Activated CD4-positive, alpha-beta T cell treated with anti-CD3 and anti-CD28 coated beads, Interleukin-2, amount 10 ng/mL, durations not matched to agents 24 days and 14 days (primary cell): ENCODE data around the gene OPRM1. TPM values are rescaled to one million over a fixed set of nuclear protein-coding genes. Genes with fewer than 3 reads are reported as not detected.
"Not testable (repeated sequence)": the region's sequence is repeated elsewhere in the genome, so short reads cannot be mapped to it uniquely, and the experiment has no call there.

ENCODE experiments used
- DNase-seq: peaks from one replicate; pipeline ENCODE4 v3.0.0; 2022
- H3K27ac Mint-ChIP-seq: one replicate; pipeline ENCODE4 v1.8.0; 2022; ENCODE audit warnings: mild to moderate bottlenecking, mixed read lengths
- H3K27me3 Mint-ChIP-seq: one replicate; pipeline ENCODE4 v1.8.0; 2022; ENCODE audit warnings: mixed read lengths
- H3K36me3 Mint-ChIP-seq: one replicate; pipeline ENCODE4 v1.8.0; 2022; ENCODE audit warnings: low read depth, mild to moderate bottlenecking, mixed read lengths
- H3K4me1 Mint-ChIP-seq: one replicate; pipeline ENCODE4 v1.8.0; 2021; ENCODE audit warnings: mixed read lengths
- H3K4me3 Mint-ChIP-seq: one replicate; pipeline ENCODE4 v1.8.0; 2022; ENCODE audit warnings: mild to moderate bottlenecking, moderate library complexity, mixed read lengths
- H3K9me3 Mint-ChIP-seq: one replicate; pipeline ENCODE4 v1.8.0; 2021; ENCODE audit warnings: mixed read lengths
- intact Hi-C: fragments of 100-400 bp; cut with micrococcal nuclease; formaldehyde crosslinking; loops from one replicate; pipeline ENCODE4 v1.15.1; 2023
- total RNA-seq: library from RNA; stranded (reverse); gene quantifications from 2 replicates; pipeline ENCODE4 v1.2.3, GENCODE V29; 2022

Gene OPRM1
- total RNA-seq, 1 donor from 2014 or later, result not detected

DNA sequence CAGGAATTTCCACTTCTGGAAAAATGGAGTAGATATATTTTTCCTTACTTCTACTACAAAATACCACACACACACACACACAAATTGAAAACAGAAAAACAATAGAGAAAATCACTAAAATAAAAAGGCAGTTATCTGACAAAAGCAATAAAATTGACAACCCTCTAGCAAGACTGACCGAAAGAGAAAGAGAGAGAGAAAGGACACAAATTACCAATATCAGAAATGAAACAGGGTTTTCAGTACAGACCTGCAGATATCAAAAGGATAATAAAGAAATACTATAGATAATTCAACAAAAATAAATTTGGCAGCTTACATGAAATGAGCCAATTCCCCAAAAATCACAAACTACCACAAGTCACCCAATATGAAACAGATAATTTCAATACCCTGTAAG is 104.7 kb downstream of the OPRM1 start:
- Mint-ChIP-seq H3K4me3 (no peak overlapping the region), H3K4me1 (no peaks in the 10 kb centered on the region), H3K27ac (no peak overlapping the region), H3K27me3 (peaks cover 9% of the 10 kb centered on the region), H3K9me3 (no peaks in the 10 kb centered on the region), H3K36me3 (no peaks in the 10 kb centered on the region)
- intact Hi-C loops, result no loop called here
- DNase-seq, result no peak

DNA sequence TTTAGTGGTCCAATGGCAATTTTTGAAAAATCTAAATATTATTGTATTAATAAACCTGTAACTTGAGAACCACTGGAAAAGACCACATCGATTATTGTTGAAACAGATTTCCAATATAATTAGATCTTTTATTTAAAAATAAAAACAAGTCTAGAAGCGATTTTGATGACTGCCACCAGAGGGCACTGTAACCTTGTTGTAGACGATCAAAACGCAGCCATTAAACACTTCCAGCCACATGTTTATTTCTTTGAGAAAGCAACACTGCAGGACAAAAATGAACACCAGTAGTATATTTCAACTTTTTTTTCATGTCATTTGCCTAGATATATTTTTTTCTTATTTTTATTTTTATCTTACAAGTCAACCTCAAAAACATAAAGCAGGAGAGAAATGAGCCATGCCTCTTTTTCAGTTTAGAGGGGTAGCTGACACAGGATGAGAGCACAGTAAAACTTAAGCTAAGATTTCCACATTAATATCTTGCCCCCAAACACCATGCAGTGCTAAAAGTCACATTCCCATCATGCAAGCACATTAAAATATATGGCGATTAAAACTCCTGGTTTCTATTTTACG is 115.4 kb downstream of the OPRM1 start:
- Mint-ChIP-seq H3K27me3 (peaks cover under 1% of the 10 kb centered on the region), H3K4me1 (peaks cover 25% of the 10 kb centered on the region), H3K9me3 (no peaks in the 10 kb centered on the region), H3K36me3 (no peaks in the 10 kb centered on the region), H3K4me3 (no peak overlapping the region), H3K27ac (no peak overlapping the region)
- DNase-seq, result peak; percentile 86
- intact Hi-C loops, result loop anchor here (1.0 to 10.0 kb wide), 5 partner anchors 216 to 650 kb away; no protein-coding TSS in a partner anchor

DNA sequence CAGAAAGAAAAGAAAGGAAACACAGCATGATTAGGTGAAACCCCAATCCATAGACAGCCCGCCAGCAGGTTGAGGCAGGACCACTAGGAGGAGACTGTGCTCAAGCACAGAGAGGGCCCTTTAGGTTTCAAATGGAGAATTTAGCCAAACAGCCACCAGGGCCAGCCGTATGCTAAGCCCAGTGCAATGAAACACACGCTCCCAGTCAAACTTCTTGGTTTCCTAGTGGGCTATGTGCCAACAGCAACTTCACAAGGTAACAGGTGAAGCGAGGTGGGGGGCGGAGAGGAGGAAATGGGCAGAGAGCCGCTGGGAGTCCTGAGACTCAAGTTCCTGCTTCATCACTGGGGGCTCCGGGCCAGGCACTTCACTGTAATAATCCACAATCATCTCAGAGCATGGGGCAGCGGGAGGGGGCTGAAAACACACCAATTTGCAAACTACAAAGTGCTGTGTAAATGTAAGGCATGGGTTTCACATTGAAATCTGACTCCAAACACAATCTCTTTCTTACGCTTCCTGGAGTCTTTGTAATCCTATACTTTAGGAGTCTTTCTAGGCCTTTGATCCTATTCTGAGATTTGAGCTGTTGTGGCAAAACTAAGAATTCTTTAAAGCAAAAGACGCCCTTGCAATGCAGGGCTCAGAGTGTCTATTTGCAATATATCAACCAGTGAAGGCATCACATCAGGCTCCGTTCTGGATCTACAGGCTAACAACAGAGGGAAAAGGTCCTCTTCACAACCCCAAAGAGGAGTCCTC is 117.3 kb downstream of the OPRM1 start:
- DNase-seq, result peak; percentile 85
- no peaks in the 10 kb centered on the region for H3K9me3 Mint-ChIP-seq
- no peaks in the 10 kb centered on the region for H3K27me3 Mint-ChIP-seq
- intact Hi-C loops, result loop anchor here (1.0 to 10.0 kb wide), 6 partner anchors 121 to 648 kb away; no protein-coding TSS in a partner anchor
- peak overlapping the region; percentile 67 for H3K4me3 Mint-ChIP-seq
- peak overlapping the region; percentile 65 for H3K27ac Mint-ChIP-seq
- no peaks in the 10 kb centered on the region for H3K36me3 Mint-ChIP-seq
- H3K4me1 Mint-ChIP-seq, result peaks cover 25% of the 10 kb centered on the region

DNA sequence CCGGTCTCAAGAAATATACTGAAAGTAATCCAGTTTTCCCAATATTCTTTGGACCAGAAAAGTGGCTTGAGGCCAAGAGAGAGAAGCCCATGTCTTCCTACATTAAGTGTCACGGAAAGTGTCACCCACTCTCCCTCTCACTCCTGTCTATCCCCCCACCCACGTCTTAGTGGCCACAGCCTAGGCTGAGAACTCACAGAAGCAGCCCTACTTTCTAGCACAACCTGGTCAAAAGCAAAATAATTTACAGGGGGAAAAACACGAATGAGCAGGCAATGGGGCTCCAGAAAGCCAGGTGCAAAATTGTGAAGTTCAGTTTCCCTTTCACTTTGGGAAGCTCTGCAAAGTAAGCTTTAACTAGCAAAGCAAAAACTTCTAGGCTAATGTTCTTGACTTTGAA is 118.0 kb downstream of the OPRM1 start:
- peak; percentile 76 for DNase-seq
- intact Hi-C loops, result loop anchor here (2.0 to 10.0 kb wide), 5 partner anchors 195 to 648 kb away; no protein-coding TSS in a partner anchor
- H3K9me3 Mint-ChIP-seq, result no peaks in the 10 kb centered on the region
- H3K27me3 Mint-ChIP-seq, result no peaks in the 10 kb centered on the region
- peaks cover 25% of the 10 kb centered on the region for H3K4me1 Mint-ChIP-seq
- H3K36me3 Mint-ChIP-seq, result no peaks in the 10 kb centered on the region
- peak overlapping the region; percentile 67 for H3K4me3 Mint-ChIP-seq
- H3K27ac Mint-ChIP-seq, result peak overlapping the region; percentile 25

DNA sequence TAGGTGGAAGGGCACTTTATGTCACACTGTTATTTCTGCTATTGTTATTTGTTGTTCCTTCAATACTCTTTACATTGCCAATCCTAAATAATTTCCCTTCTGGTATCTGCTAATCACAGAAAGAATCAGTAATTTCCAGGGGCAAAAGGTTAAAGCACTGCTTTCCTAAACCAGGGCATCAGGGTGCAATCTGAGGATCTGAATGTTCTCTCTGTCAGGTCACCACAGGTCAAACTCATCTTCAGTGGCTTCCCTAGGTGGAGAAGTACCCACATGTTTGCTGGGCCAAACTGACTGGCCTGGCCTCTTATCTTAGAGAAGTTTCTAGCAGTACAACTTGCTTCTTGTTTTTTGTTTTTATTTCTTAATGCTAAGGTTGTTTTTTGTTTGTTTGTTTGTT is 118.7 kb downstream of the OPRM1 start:
- H3K36me3 Mint-ChIP-seq, result no peaks in the 10 kb centered on the region
- H3K9me3 Mint-ChIP-seq, result no peaks in the 10 kb centered on the region
- no peak for DNase-seq
- intact Hi-C loops, result loop anchor here (2.0 to 10.0 kb wide), 5 partner anchors 195 to 647 kb away; no protein-coding TSS in a partner anchor
- H3K27me3 Mint-ChIP-seq, result no peaks in the 10 kb centered on the region
- peak overlapping the region; percentile 67 for H3K4me3 Mint-ChIP-seq
- H3K27ac Mint-ChIP-seq, result peak overlapping the region; percentile 31
- peaks cover 25% of the 10 kb centered on the region for H3K4me1 Mint-ChIP-seq

DNA sequence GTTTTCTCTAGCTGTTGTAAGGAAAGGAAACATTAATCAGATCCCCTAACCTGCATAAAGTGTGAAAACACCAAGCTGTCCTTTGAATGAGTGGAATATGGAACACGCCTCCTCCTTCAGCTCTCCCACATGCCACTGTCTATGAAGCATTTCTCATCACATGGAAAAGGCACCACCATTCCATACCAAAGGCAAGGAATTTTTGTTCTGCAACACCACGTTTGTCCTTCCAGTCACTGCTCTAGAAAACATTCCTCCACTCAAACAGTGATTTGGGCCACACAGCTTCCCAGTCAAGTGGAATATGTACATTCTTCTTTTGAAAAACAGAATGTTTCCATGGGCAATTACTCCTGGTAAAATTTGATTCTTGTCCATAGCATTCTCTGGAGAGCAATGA is 120.1 kb downstream of the OPRM1 start:
- no peaks in the 10 kb centered on the region for H3K27me3 Mint-ChIP-seq
- H3K36me3 Mint-ChIP-seq, result no peaks in the 10 kb centered on the region
- H3K4me3 Mint-ChIP-seq, result no peak overlapping the region
- no peak overlapping the region for H3K27ac Mint-ChIP-seq
- H3K9me3 Mint-ChIP-seq, result no peaks in the 10 kb centered on the region
- DNase-seq, result no peak
- H3K4me1 Mint-ChIP-seq, result peaks cover 25% of the 10 kb centered on the region
- intact Hi-C loops, result loop anchor here (5.0 to 10.0 kb wide), 4 partner anchors 193 to 646 kb away; no protein-coding TSS in a partner anchor

DNA sequence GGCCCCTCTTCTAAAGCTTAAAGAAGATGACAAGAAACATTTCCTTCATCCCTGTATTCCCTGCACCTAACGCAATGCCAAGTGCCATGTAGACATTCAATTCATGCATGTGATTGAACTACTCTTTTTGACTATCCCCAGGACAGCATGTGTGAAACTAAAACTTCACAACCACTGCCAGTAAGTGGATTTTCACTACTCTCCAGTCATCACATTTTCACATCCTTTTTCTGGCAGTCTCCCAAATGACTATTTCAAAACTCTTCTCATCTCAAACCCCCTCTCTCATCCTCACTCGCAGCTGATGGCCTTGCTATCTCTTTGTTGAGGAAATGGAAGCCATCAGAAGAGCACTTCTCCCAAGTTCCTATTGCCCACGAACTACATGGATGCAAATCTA is 122.6 kb downstream of the OPRM1 start:
- peaks cover 4% of the 10 kb centered on the region for H3K36me3 Mint-ChIP-seq
- H3K4me3 Mint-ChIP-seq, result no peak overlapping the region
- H3K9me3 Mint-ChIP-seq, result no peaks in the 10 kb centered on the region
- no peak overlapping the region for H3K27ac Mint-ChIP-seq
- peaks cover 13% of the 10 kb centered on the region for H3K4me1 Mint-ChIP-seq
- no peak for DNase-seq
- intact Hi-C loops, result no loop called here
- no peaks in the 10 kb centered on the region for H3K27me3 Mint-ChIP-seq

DNA sequence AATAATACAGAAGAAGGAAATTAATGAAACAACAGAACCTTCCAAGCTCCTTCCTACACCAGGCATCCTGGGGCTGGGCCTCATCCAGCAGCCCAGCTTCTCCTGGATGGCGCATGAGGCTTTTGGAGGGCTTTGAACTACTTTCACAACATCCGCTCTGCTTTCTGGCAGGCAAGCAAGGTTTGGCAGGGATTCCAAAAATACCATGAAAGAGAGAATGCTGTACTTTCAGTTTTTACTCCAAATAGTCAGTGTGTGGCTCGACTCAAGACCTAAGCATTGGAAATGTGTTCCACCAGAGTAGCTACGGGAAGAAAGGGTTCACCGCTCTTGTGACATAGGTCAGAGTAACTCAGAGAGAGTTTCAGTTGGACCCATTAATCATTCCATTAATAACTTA is 125.4 kb downstream of the OPRM1 start:
- no peak overlapping the region for H3K27ac Mint-ChIP-seq
- peaks cover 6% of the 10 kb centered on the region for H3K4me1 Mint-ChIP-seq
- H3K9me3 Mint-ChIP-seq, result no peaks in the 10 kb centered on the region
- no peak overlapping the region for H3K4me3 Mint-ChIP-seq
- H3K27me3 Mint-ChIP-seq, result no peaks in the 10 kb centered on the region
- DNase-seq, result no peak
- intact Hi-C loops, result no loop called here
- H3K36me3 Mint-ChIP-seq, result peaks cover 4% of the 10 kb centered on the region

DNA sequence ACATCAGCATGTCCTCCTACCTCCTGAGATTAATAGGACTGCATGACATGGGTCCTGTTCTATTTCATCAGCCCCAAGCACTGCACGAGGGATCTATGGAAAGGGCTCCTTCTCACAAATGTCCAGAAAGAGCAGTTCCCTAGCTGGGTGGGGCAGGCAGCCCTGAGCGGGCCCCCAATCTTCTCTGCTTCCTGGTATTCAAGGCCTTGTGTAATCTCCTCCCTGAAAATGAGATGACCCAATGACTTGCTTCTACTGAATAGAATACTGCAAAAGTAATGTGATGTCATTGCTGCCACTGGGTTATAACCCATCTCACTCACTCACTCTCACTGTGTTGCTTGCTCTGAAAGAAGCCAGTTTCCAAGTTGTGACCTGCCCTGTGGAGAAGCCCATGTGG is 126.4 kb downstream of the OPRM1 start:
- H3K9me3 Mint-ChIP-seq, result no peaks in the 10 kb centered on the region
- DNase-seq, result no peak
- H3K27me3 Mint-ChIP-seq, result peaks cover 1% of the 10 kb centered on the region
- peaks cover 9% of the 10 kb centered on the region for H3K4me1 Mint-ChIP-seq
- no peak overlapping the region for H3K4me3 Mint-ChIP-seq
- intact Hi-C loops, result no loop called here
- H3K36me3 Mint-ChIP-seq, result peaks cover 5% of the 10 kb centered on the region
- no peak overlapping the region for H3K27ac Mint-ChIP-seq

DNA sequence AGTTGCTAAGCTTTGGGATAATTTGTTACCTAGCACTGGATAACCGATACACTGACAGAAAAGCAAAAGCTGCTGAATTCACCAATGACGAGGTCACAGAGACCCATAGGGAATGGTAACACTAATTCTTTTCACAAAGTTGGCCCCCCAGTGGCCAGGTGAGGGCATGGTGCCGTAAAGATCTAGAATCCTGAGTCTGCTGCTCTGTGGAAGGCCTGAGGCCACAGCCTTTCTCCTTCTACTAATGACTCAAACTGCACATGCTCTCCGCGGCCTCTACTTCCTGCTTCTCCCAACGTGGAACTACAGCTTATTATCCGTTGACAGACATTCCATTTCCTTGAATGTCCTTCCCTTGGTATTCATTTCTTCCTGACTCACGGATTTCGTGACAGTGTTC is 127.1 kb downstream of the OPRM1 start:
- no peak overlapping the region for H3K27ac Mint-ChIP-seq
- no peaks in the 10 kb centered on the region for H3K9me3 Mint-ChIP-seq
- H3K27me3 Mint-ChIP-seq, result peaks cover 2% of the 10 kb centered on the region
- intact Hi-C loops, result no loop called here
- H3K4me3 Mint-ChIP-seq, result no peak overlapping the region
- peaks cover 9% of the 10 kb centered on the region for H3K4me1 Mint-ChIP-seq
- DNase-seq, result no peak
- peaks cover 6% of the 10 kb centered on the region for H3K36me3 Mint-ChIP-seq

DNA sequence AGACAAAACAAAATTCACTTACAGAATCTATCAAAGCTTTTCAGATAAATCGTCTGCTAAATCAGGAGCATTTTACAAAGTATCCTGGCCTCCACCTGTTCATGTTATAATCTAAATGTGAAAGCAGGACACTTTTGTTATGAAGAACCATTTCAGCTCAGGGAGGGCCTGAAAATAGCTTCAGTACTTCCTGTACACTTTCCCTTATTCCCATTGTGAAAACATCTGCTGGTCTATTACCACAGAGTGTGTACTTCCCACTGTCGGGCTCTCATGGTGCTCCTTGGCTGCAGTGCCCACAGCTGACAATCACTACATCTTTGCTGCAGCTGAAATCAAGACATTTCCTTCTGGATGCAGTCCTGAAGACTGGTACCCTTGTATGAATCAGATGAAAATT is 128.1 kb downstream of the OPRM1 start:
- peaks cover 2% of the 10 kb centered on the region for H3K27me3 Mint-ChIP-seq
- peaks cover 9% of the 10 kb centered on the region for H3K4me1 Mint-ChIP-seq
- H3K36me3 Mint-ChIP-seq, result peaks cover 6% of the 10 kb centered on the region
- no peak for DNase-seq
- H3K27ac Mint-ChIP-seq, result no peak overlapping the region
- H3K9me3 Mint-ChIP-seq, result no peaks in the 10 kb centered on the region
- H3K4me3 Mint-ChIP-seq, result no peak overlapping the region
- intact Hi-C loops, result no loop called here

DNA sequence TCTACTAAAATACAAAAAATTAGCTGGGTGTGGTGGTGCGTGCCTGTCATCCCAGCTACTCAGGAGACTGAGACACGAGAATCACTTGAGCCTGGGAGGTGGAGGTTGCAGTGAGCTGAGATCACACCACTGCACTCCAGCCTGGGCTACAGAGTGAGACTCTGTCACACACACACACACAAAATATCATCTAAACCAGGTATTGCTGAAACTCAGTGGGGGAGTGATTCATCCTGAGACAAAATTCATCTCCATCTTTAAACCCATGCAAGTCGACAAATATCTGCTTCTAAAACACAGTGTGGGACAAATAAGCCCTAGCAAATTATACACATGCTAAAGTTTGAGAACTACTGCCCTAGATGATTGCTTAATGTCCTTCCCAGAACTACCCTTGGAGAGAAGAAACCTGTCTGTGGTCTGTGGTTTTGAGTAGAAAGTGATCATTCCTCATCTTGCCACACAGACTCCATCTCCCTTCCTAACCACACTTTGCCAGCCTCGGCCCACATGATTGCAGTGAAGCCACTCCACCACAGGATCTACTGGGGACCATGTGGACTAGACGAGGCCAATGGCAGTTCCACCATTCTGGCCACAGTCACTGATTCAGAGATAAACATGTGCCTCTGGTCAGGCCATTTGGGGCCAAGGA is 130.3 kb downstream of the OPRM1 start:
- DNase-seq, result no peak
- peaks cover 11% of the 10 kb centered on the region for H3K4me1 Mint-ChIP-seq

DNA sequence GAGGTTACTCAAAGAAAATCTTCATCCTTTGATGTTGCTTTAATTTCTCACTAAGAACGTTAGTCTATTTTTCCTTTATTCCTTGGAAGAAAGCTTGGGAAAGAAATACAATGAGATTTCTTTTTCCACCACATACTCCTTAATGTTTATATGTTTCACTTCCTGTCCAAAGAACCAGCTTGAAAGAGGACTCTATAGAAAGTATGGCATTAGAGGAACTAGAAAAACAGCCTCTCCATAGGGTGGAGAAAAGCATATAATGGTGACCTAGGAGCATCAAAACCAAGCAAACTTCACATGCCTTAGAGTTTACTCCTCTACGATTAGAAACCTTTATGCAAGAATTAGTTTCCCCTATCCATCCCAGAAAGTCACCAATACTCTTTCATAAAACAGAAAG is 131.1 kb downstream of the OPRM1 start:
- H3K9me3 Mint-ChIP-seq, result peaks cover 15% of the 10 kb centered on the region
- no peak overlapping the region for H3K27ac Mint-ChIP-seq
- intact Hi-C loops, result no loop called here
- DNase-seq, result no peak
- H3K27me3 Mint-ChIP-seq, result peaks cover 5% of the 10 kb centered on the region
- peaks cover 11% of the 10 kb centered on the region for H3K36me3 Mint-ChIP-seq
- H3K4me1 Mint-ChIP-seq, result peaks cover 11% of the 10 kb centered on the region
- no peak overlapping the region for H3K4me3 Mint-ChIP-seq

More for the DNA sequence above, 130.3 kb downstream of the OPRM1 start:
- Mint-ChIP-seq H3K36me3 (peaks cover 11% of the 10 kb centered on the region), H3K4me3 (no peak overlapping the region), H3K27me3 (peaks cover 5% of the 10 kb centered on the region), H3K27ac (peak overlapping the region; percentile 14), H3K9me3 (peaks cover 10% of the 10 kb centered on the region)
- intact Hi-C loops, result no loop called here

DNA sequence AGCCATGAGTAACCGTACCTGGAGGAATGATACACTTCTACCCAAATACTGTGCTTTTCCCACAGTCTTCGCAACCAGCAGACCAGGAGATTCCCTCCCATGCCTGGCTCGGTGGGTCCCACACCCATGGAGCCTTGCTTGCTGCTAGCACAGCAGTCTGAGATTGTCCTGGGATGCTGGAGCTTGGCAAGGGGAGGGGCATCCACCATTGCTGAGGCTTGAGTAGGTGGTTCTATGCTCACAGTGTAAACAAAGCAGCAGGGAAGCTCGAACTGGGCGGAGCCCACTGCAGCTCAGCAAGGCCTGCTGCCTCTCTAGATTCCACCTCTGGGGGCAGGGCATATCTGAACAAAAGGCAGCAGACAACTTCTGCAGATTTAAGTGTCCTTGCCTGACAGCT is 133.4 kb downstream of the OPRM1 start:
- H3K27me3 Mint-ChIP-seq, intact Hi-C loops, DNase-seq, H3K27ac Mint-ChIP-seq, H3K4me3 Mint-ChIP-seq: not testable (repeated sequence)
- peaks cover 11% of the 10 kb centered on the region for H3K4me1 Mint-ChIP-seq
- peaks cover 12% of the 10 kb centered on the region for H3K36me3 Mint-ChIP-seq
- H3K9me3 Mint-ChIP-seq, result peaks cover 22% of the 10 kb centered on the region
